ENCODE measurements around the gene CYB5R4.

CYB5R4 gene

DNA sequence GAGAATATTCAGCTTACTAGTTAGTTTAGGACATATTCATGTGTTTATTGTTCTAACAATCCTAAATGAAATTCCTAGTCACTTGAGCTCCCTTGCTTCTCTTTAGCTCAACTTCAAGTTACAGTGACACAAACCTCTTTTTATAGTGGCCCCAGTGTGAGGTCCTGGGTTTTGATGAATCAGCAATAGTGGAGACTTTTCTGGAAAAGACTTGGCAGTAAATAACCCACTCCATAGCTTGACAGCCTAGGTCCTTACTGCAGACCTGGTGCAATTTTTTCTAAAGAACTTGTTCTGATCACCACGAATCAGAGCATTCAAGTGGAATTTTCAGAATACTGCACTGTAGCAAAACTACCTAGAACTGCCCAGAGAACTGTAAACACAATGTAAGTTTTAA lies 13.2 kb upstream of the CYB5R4 start:
- no peaks in the 10 kb centered on the region for H3K36me3 ChIP-seq (ENCODE audit: control insufficient read depth in 5 of 5, insufficient read depth in 5 of 5, low read length in 5 of 5)
- no peak overlapping the region for H3K27ac ChIP-seq (ENCODE audit: low read depth, low read length)

GRCh38 chr6:83847179-83847578 lies 12.3 kb upstream of the CYB5R4 start:
- Histone ChIP-seq H3K36me3 (ENCODE audit: control insufficient read depth in 5 of 5, insufficient read depth in 5 of 5, low read length in 5 of 5) (no peaks in the 10 kb centered on the region), H3K4me3 (ENCODE audit: low read depth in 1 of 5, low read length in 5 of 5) (no peak overlapping the region), H3K27me3 (ENCODE audit: control insufficient read depth in 5 of 5, insufficient read depth in 4 of 5, low read length in 5 of 5) (peaks cover 0 to 5% (median 4%) of the 10 kb centered on the region in 5 donors), H3K9me3 (ENCODE audit: control insufficient read depth in 5 of 5, low read length in 5 of 5) (no peaks in the 10 kb centered on the region), H3K27ac (ENCODE audit: low read depth, low read length) (no peak overlapping the region), H3K9ac (ENCODE audit: low read length in 5 of 5) (no peak overlapping the region), H3K4me1 (ENCODE audit: control insufficient read depth in 5 of 5, insufficient read depth in 5 of 5, low read length in 5 of 5) (no peaks in the 10 kb centered on the region)

More for the DNA sequence above, 13.2 kb upstream of the CYB5R4 start:
- Histone ChIP-seq H3K9ac (ENCODE audit: low read length in 5 of 5) (no peak overlapping the region), H3K9me3 (ENCODE audit: control insufficient read depth in 5 of 5, low read length in 5 of 5) (peaks cover 0 to 2% (median 2%) of the 10 kb centered on the region in 5 donors), H3K4me3 (ENCODE audit: low read depth in 1 of 5, low read length in 5 of 5) (no peak overlapping the region), H3K27me3 (ENCODE audit: control insufficient read depth in 5 of 5, insufficient read depth in 4 of 5, low read length in 5 of 5) (peaks cover 0 to 4% (median 2%) of the 10 kb centered on the region in 5 donors), H3K4me1 (ENCODE audit: control insufficient read depth in 5 of 5, insufficient read depth in 5 of 5, low read length in 5 of 5) (no peaks in the 10 kb centered on the region)

- no peaks in the 10 kb centered on the region for H3K9me3 ChIP-seq (ENCODE audit: control insufficient read depth in 5 of 5, low read length in 5 of 5)
- H3K4me3 ChIP-seq (ENCODE audit: low read depth in 1 of 5, low read length in 5 of 5): no peak overlapping the region
- no peak overlapping the region for H3K9ac ChIP-seq (ENCODE audit: low read length in 5 of 5)
- H3K4me1 ChIP-seq (ENCODE audit: control insufficient read depth in 5 of 5, insufficient read depth in 5 of 5, low read length in 5 of 5): peaks cover 0 to 15% (median 13%) of the 10 kb centered on the region in 5 donors
- H3K27me3 ChIP-seq (ENCODE audit: control insufficient read depth in 5 of 5, insufficient read depth in 4 of 5, low read length in 5 of 5): peaks cover 13 to 23% (median 20%) of the 10 kb centered on the region in 5 donors
- no peak overlapping the region for H3K27ac ChIP-seq (ENCODE audit: low read depth, low read length)
- no peaks in the 10 kb centered on the region for H3K36me3 ChIP-seq (ENCODE audit: control insufficient read depth in 5 of 5, insufficient read depth in 5 of 5, low read length in 5 of 5)
Measured at GRCh38 chr6:83849127-83849526, 10.4 kb upstream of the CYB5R4 start.

DNA sequence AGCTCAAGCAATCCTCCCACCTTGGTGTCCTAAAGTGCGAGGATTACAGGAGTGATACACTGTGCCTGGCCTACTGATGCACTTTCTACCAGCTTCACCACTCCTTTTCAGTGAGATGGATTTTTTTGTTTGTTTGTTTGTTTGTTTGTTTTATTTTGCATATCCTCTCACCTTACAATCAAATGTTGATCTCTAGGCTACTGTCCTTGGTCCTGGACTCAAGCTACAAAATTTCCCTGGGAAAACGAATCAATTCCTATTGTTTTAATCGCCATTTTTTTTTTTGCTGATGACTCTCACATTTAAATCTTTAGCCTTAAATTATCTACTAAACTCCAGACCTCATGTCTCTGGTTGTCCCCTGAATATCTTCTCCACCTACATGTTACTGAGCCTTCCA lies 9.9 kb upstream of the CYB5R4 start:
- Histone ChIP-seq H3K4me3 (ENCODE audit: low read depth in 1 of 5, low read length in 5 of 5) (no peak overlapping the region), H3K9me3 (ENCODE audit: control insufficient read depth in 5 of 5, low read length in 5 of 5) (no peaks in the 10 kb centered on the region), H3K36me3 (ENCODE audit: control insufficient read depth in 5 of 5, insufficient read depth in 5 of 5, low read length in 5 of 5) (no peaks in the 10 kb centered on the region), H3K4me1 (ENCODE audit: control insufficient read depth in 5 of 5, insufficient read depth in 5 of 5, low read length in 5 of 5) (peaks cover 0 to 15% (median 13%) of the 10 kb centered on the region in 5 donors), H3K9ac (ENCODE audit: low read length in 5 of 5) (no peak overlapping the region), H3K27ac (ENCODE audit: low read depth, low read length) (no peak overlapping the region), H3K27me3 (ENCODE audit: control insufficient read depth in 5 of 5, insufficient read depth in 4 of 5, low read length in 5 of 5) (peaks cover 13 to 28% (median 21%) of the 10 kb centered on the region in 5 donors)

DNA sequence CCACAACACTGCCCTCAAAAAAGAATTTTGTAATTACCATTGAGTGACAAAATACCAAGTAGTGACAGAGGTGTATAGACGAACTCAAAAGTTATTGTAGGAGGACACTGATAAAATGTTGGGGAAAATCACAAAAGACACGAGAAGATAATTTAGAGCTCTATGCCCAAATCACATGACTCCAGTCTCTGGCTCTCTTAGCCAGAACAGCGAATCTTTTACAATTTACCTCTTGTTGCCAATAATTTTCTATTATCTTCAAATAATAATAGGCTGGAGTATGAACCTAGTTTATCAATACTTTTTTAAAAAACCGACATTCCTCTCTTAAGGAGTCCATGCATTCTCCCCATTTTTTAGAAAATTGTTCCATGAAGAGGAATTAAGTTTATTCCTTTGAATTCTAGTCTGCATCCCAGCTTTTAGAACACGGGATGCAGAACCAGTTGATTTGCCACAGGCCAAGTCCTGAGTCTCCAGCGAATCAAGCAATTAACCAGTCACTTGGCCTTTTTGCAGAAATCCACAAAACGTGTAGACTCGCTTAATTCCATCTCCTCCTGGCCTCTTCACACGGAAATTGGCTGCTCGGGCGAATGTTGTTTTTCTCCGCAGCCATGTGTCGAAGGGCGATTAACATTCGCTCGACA lies 6.8 kb upstream of the CYB5R4 start:
- Histone ChIP-seq H3K9ac (ENCODE audit: low read length in 5 of 5) (no peak overlapping the region), H3K36me3 (ENCODE audit: control insufficient read depth in 5 of 5, insufficient read depth in 5 of 5, low read length in 5 of 5) (no peaks in the 10 kb centered on the region), H3K27ac (ENCODE audit: low read depth, low read length) (no peak overlapping the region), H3K4me1 (ENCODE audit: control insufficient read depth in 5 of 5, insufficient read depth in 5 of 5, low read length in 5 of 5) (peaks cover 0 to 15% (median 13%) of the 10 kb centered on the region in 5 donors), H3K4me3 (ENCODE audit: low read depth in 1 of 5, low read length in 5 of 5) (peak overlapping the region in 4 of 5 donors; percentile 59 to 79 (median 64)), H3K9me3 (ENCODE audit: control insufficient read depth in 5 of 5, low read length in 5 of 5) (no peaks in the 10 kb centered on the region), H3K27me3 (ENCODE audit: control insufficient read depth in 5 of 5, insufficient read depth in 4 of 5, low read length in 5 of 5) (peaks cover 13 to 38% (median 23%) of the 10 kb centered on the region in 5 donors)

- Histone ChIP-seq H3K4me3 (ENCODE audit: low read depth in 1 of 5, low read length in 5 of 5) (peak within 1 kb of the TSS in 4 of 5 donors; percentile 59 to 79 (median 64)), H3K36me3 (ENCODE audit: control insufficient read depth in 5 of 5, insufficient read depth in 5 of 5, low read length in 5 of 5) (no peaks in the 10 kb centered on the region), H3K9ac (ENCODE audit: low read length in 5 of 5) (no peak within 1 kb of the TSS), H3K9me3 (ENCODE audit: control insufficient read depth in 5 of 5, low read length in 5 of 5) (no peaks in the 10 kb centered on the region), H3K27ac (ENCODE audit: low read depth, low read length) (no peak within 1 kb of the TSS), H3K4me1 (ENCODE audit: control insufficient read depth in 5 of 5, insufficient read depth in 5 of 5, low read length in 5 of 5) (peaks cover 0 to 15% (median 13%) of the 10 kb centered on the region in 5 donors), H3K27me3 (ENCODE audit: control insufficient read depth in 5 of 5, insufficient read depth in 4 of 5, low read length in 5 of 5) (peaks cover 13 to 38% (median 23%) of the 10 kb centered on the region in 5 donors)
Measured at GRCh38 chr6:83853178-83854000, 6.1 kb upstream of the CYB5R4 start, which contains the start of gene RIPPLY2. Gene RIPPLY2, plus strand, starts transcription at chr6:83853360. Its CDS starts 57 bp downstream, at chr6:83853417.

- Histone ChIP-seq H3K27me3 (ENCODE audit: control insufficient read depth in 5 of 5, insufficient read depth in 4 of 5, low read length in 5 of 5) (peaks cover 13 to 38% (median 23%) of the 10 kb centered on the region in 5 donors), H3K4me3 (ENCODE audit: low read depth in 1 of 5, low read length in 5 of 5) (peak overlapping the region in 4 of 5 donors; percentile 59 to 79 (median 64)), H3K27ac (ENCODE audit: low read depth, low read length) (no peak overlapping the region), H3K9ac (ENCODE audit: low read length in 5 of 5) (no peak overlapping the region), H3K9me3 (ENCODE audit: control insufficient read depth in 5 of 5, low read length in 5 of 5) (no peaks in the 10 kb centered on the region), H3K36me3 (ENCODE audit: control insufficient read depth in 5 of 5, insufficient read depth in 5 of 5, low read length in 5 of 5) (no peaks in the 10 kb centered on the region), H3K4me1 (ENCODE audit: control insufficient read depth in 5 of 5, insufficient read depth in 5 of 5, low read length in 5 of 5) (peaks cover 0 to 18% (median 17%) of the 10 kb centered on the region in 5 donors)
Measured at GRCh38 chr6:83854001-83854501, 5.4 kb upstream of the CYB5R4 start.

DNA sequence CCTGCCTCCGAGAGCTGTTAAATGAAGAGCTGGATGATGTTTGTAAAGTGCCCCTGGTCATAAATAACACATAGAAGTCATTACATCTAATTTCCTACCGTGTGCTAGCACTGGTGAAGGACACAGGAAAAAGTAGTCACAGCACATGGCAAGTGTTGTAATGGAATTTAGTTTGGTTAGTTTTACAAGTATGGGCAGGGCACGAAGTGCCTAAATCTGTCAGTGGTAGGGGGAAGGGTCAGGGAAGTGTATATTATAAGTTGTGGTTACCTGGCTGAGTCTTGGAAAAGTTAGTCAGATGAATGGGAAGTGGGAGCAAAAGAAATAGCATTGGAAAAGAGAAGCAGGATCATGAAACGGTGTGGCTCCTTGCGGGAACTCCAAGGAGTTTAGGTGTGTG lies 4.7 kb upstream of the CYB5R4 start:
- no peaks in the 10 kb centered on the region for H3K36me3 ChIP-seq (ENCODE audit: control insufficient read depth in 5 of 5, insufficient read depth in 5 of 5, low read length in 5 of 5)
- H3K4me3 ChIP-seq (ENCODE audit: low read depth in 1 of 5, low read length in 5 of 5): no peak overlapping the region
- H3K9me3 ChIP-seq (ENCODE audit: control insufficient read depth in 5 of 5, low read length in 5 of 5): no peaks in the 10 kb centered on the region
- H3K27ac ChIP-seq (ENCODE audit: low read depth, low read length): no peak overlapping the region
- peaks cover 13 to 38% (median 23%) of the 10 kb centered on the region in 5 donors for H3K27me3 ChIP-seq (ENCODE audit: control insufficient read depth in 5 of 5, insufficient read depth in 4 of 5, low read length in 5 of 5)
- H3K9ac ChIP-seq (ENCODE audit: low read length in 5 of 5): no peak overlapping the region
- peaks cover 0 to 21% (median 20%) of the 10 kb centered on the region in 5 donors for H3K4me1 ChIP-seq (ENCODE audit: control insufficient read depth in 5 of 5, insufficient read depth in 5 of 5, low read length in 5 of 5)

DNA sequence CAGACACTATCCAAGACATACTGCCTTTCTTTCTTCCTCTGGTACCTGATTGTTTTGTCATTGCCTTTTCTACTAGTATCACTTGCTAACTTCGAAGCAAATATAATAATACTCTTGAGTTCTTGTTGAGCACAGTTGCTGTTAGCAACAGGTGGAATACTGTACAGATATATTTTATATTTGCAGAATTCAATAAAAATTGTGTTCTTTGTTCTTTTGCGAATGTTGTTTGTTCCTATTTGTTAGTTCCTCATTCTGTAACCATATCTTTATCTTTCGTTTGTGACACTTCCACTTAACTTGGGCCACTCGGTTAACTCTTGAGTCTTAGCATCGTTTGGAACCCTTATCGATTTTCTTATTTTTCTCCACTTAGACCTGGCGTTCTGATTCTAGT lies 868 bp downstream of the CYB5R4 start:
- peak overlapping the region; percentile 80 to 94 (median 83) for H3K9ac ChIP-seq (ENCODE audit: low read length in 5 of 5)
- peaks cover 0 to 23% (median 18%) of the 10 kb centered on the region in 5 donors for H3K4me1 ChIP-seq (ENCODE audit: control insufficient read depth in 5 of 5, insufficient read depth in 5 of 5, low read length in 5 of 5)
- H3K27me3 ChIP-seq (ENCODE audit: control insufficient read depth in 5 of 5, insufficient read depth in 4 of 5, low read length in 5 of 5): peaks cover 0 to 2% (median 0%) of the 10 kb centered on the region in 5 donors
- no peaks in the 10 kb centered on the region for H3K9me3 ChIP-seq (ENCODE audit: control insufficient read depth in 5 of 5, low read length in 5 of 5)
- H3K4me3 ChIP-seq (ENCODE audit: low read depth in 1 of 5, low read length in 5 of 5): peak overlapping the region; percentile 90 to 98 (median 97)
- H3K27ac ChIP-seq (ENCODE audit: low read depth, low read length): peak overlapping the region; percentile 80
- peaks cover 2 to 11% (median 8%) of the 10 kb centered on the region in 5 donors for H3K36me3 ChIP-seq (ENCODE audit: control insufficient read depth in 5 of 5, insufficient read depth in 5 of 5, low read length in 5 of 5)
